Stimulated activated CD4-positive, alpha-beta T cell treated with anti-CD3 and anti-CD28 coated beads, Interleukin-4, amount 100 ng/mL, for 24 hours (primary cell): ENCODE results near the gene IGF2.
"Not testable (repeated sequence)": the region's sequence is repeated elsewhere in the genome, so short reads cannot be mapped to it uniquely, and the experiment has no call there.

Source experiments
- DNase-seq: peaks from one replicate; pipeline ENCODE4 v3.0.0-alpha.2; 2020

The IGF2 gene

GRCh38 chr11:2136209-2136951, 2.8 kb downstream of the IGF2 start:
- no peak for DNase-seq

- DNase-seq: no peak
These were observed 3.5 kb downstream of the IGF2 start for GRCh38 chr11:2135648-2136201.

- DNase-seq: no peak
These were observed 4.1 kb downstream of the IGF2 start for GRCh38 chr11:2135018-2135569.

- DNase-seq: no peak
These were observed 4.9 kb downstream of the IGF2 start for GRCh38 chr11:2134022-2135010.

- DNase-seq: no peak
These were observed 5.8 kb downstream of the IGF2 start for GRCh38 chr11:2133241-2134021.

GRCh38 chr11:2132874-2133240, 6.3 kb downstream of the IGF2 start:
- no peak for DNase-seq

- no peak for DNase-seq
These were observed 6.9 kb downstream of the IGF2 start for GRCh38 chr11:2132246-2132645.

- DNase-seq: no peak
These were observed 7.6 kb downstream of the IGF2 start for GRCh38 chr11:2131371-2132236.

GRCh38 chr11:2130881-2131352, 8.3 kb downstream of the IGF2 start:
- no peak for DNase-seq

GRCh38 chr11:2129699-2130366, 9.4 kb downstream of the IGF2 start:
- no peak for DNase-seq

GRCh38 chr11:2129308-2129698, 9.9 kb downstream of the IGF2 start:
- DNase-seq: no peak

- no peak for DNase-seq
These were observed 10.5 kb downstream of the IGF2 start for GRCh38 chr11:2128511-2129307.

GRCh38 chr11:2128130-2128510, 11.1 kb downstream of the IGF2 start:
- DNase-seq: no peak

- no peak for DNase-seq
These were observed 11.6 kb downstream of the IGF2 start for GRCh38 chr11:2127482-2128129.

GRCh38 chr11:2126520-2127085, 12.6 kb downstream of the IGF2 start:
- no peak for DNase-seq

GRCh38 chr11:2124736-2125484, 14.3 kb downstream of the IGF2 start:
- DNase-seq: not testable (repeated sequence)

- no peak for DNase-seq
These were observed 15.6 kb downstream of the IGF2 start for GRCh38 chr11:2123628-2123960.

- no peak for DNase-seq
These were observed 16.1 kb downstream of the IGF2 start for GRCh38 chr11:2122907-2123627.
